ENCODE data around the gene FAM204A. TPM values are rescaled to one million over a fixed set of nuclear protein-coding genes. Genes with fewer than 3 reads are reported as not detected.

Gene FAM204A
- total RNA-seq, 1 experiment from 2014 or later, result 103 TPM

DNA sequence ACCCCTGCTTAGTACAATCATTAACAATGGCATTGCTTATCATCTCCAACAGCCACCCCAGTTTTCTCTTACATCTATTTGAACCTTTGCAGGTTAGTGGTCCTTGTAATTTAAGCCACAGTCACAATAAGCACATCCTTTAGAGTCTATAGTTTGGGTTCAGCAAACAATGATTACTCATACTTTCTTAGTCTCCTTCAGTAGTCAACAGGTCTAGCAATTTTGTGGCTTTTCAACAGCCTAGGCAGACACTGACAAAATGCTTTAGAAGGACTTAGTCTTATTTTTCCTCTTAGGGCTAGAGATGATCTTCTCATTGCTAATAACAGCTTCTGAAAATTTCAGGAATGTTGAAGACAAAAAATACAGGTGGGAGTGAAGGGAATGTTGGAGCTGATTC is 32.3 kb upstream of the FAM204A start:
- Histone ChIP-seq H3K4me1 (ENCODE audit: insufficient read depth, low read length, poor library complexity, severe bottlenecking) (no peaks in the 10 kb centered on the region), H3K27ac (ENCODE audit: low read depth, low read length, poor library complexity, severe bottlenecking) (no peak overlapping the region), H3K36me3 (ENCODE audit: insufficient read depth, low read length, poor library complexity, severe bottlenecking) (no peaks in the 10 kb centered on the region), H3K4me3 (ENCODE audit: low read depth, low read length, poor library complexity, severe bottlenecking) (no peak overlapping the region), H3K27me3 (replicated peaks; ENCODE audit: insufficient read depth, low read depth, low read length, poor library complexity) (peaks cover 29% of the 10 kb centered on the region), H3K9me3 (ENCODE audit: low read depth, low read length, poor library complexity, severe bottlenecking) (no peaks in the 10 kb centered on the region)
- no TSS peak for BruUV-seq (replicated peaks)
- TF ChIP-seq, protein P1, sequence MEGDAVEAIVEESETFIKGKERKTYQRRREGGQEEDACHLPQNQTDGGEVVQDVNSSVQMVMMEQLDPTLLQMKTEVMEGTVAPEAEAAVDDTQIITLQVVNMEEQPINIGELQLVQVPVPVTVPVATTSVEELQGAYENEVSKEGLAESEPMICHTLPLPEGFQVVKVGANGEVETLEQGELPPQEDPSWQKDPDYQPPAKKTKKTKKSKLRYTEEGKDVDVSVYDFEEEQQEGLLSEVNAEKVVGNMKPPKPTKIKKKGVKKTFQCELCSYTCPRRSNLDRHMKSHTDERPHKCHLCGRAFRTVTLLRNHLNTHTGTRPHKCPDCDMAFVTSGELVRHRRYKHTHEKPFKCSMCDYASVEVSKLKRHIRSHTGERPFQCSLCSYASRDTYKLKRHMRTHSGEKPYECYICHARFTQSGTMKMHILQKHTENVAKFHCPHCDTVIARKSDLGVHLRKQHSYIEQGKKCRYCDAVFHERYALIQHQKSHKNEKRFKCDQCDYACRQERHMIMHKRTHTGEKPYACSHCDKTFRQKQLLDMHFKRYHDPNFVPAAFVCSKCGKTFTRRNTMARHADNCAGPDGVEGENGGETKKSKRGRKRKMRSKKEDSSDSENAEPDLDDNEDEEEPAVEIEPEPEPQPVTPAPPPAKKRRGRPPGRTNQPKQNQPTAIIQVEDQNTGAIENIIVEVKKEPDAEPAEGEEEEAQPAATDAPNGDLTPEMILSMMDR (conservative IDR thresholded peaks at IDR 0.05; ENCODE audit: low read depth, low read length), result no peak
- TF ChIP-seq EZH2 (IDR thresholded peaks at IDR 0.05; ENCODE audit: borderline replicate concordance, low read depth, low read length, poor library complexity, severe bottlenecking), result no peak
- DNase-seq (ENCODE audit: low spot score), result no peak
- ChIA-PET POLR2A (ENCODE audit: low non-redundant PET) (no interaction called here), CTCF (no interaction called here)
- intact Hi-C loops (cut with micrococcal nuclease; ENCODE audit: unreplicated experiment), result no loop called here

DNA sequence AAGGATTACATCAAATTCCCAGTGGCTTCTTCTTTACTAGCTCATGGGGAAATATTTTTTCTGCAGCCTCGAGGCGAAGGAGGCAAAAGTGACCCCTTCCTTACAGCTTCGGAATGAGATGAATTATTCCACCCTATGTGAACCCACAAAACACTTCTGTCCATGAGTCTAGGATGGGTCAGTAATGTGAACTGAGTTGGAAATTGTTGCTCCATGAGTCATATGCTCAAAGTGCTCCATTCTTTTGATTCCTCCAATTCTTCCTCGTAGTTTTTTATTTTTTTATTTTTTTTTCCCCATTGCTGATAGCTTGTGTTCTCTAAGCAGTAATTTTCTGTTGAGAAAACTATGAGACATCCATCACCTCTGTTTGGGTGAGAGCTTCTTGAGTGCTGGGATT is 31.7 kb upstream of the FAM204A start:
- Histone ChIP-seq H3K9me3 (ENCODE audit: low read depth, low read length, poor library complexity, severe bottlenecking) (no peaks in the 10 kb centered on the region), H3K27ac (ENCODE audit: low read depth, low read length, poor library complexity, severe bottlenecking) (no peak overlapping the region), H3K4me1 (ENCODE audit: insufficient read depth, low read length, poor library complexity, severe bottlenecking) (no peaks in the 10 kb centered on the region), H3K36me3 (ENCODE audit: insufficient read depth, low read length, poor library complexity, severe bottlenecking) (no peaks in the 10 kb centered on the region), H3K4me3 (ENCODE audit: low read depth, low read length, poor library complexity, severe bottlenecking) (no peak overlapping the region), H3K27me3 (replicated peaks; ENCODE audit: insufficient read depth, low read depth, low read length, poor library complexity) (peaks cover 29% of the 10 kb centered on the region)
- no peak for DNase-seq (ENCODE audit: low spot score)
- POLR2A ChIA-PET (ENCODE audit: low non-redundant PET), result no interaction called here
- TF ChIP-seq, protein P1 (conservative IDR thresholded peaks at IDR 0.05; ENCODE audit: low read depth, low read length), result no peak
- no peak for TF ChIP-seq EZH2 (IDR thresholded peaks at IDR 0.05; ENCODE audit: borderline replicate concordance, low read depth, low read length, poor library complexity, severe bottlenecking)
- no TSS peak for BruUV-seq (replicated peaks)
- CTCF ChIA-PET, result no interaction called here
- intact Hi-C loops (cut with micrococcal nuclease; ENCODE audit: unreplicated experiment), result no loop called here

DNA sequence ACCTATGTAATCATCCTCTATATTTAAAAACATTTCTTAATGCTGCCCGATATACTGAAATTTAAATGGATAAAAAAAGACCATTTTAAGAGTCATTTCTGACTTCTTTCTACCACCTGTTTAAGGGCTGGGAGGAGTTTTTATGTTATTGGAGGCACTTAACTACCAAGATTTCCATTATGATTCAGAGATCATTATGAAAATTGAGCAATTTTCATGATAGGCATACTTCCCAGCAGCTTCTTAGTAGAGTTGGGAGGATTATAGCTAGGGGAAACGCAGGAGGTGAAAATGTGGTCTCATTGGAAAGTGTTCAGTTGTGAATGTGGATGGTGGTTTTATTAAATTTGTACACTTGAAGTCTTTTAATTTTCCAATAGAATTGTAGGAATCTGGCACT is 28.4 kb upstream of the FAM204A start:
- POLR2A ChIA-PET (ENCODE audit: low non-redundant PET), result no interaction called here
- H3K27me3 ChIP-seq (replicated peaks; ENCODE audit: insufficient read depth, low read depth, low read length, poor library complexity), result peaks cover 29% of the 10 kb centered on the region
- H3K27ac ChIP-seq (ENCODE audit: low read depth, low read length, poor library complexity, severe bottlenecking), result no peak overlapping the region
- no TSS peak for BruUV-seq (replicated peaks)
- H3K9me3 ChIP-seq (ENCODE audit: low read depth, low read length, poor library complexity, severe bottlenecking), result peaks cover 5% of the 10 kb centered on the region
- TF ChIP-seq, protein P1 (conservative IDR thresholded peaks at IDR 0.05; ENCODE audit: low read depth, low read length), result no peak
- TF ChIP-seq EZH2 (IDR thresholded peaks at IDR 0.05; ENCODE audit: borderline replicate concordance, low read depth, low read length, poor library complexity, severe bottlenecking), result no peak
- no peak for DNase-seq (ENCODE audit: low spot score)
- no peaks in the 10 kb centered on the region for H3K4me1 ChIP-seq (ENCODE audit: insufficient read depth, low read length, poor library complexity, severe bottlenecking)
- H3K4me3 ChIP-seq (ENCODE audit: low read depth, low read length, poor library complexity, severe bottlenecking), result no peak overlapping the region
- CTCF ChIA-PET, result no interaction called here
- intact Hi-C loops (cut with micrococcal nuclease; ENCODE audit: unreplicated experiment), result no loop called here
- H3K36me3 ChIP-seq (ENCODE audit: insufficient read depth, low read length, poor library complexity, severe bottlenecking), result no peaks in the 10 kb centered on the region
